ENCODE measurements around the gene MORN5. TPM values are rescaled to one million over a fixed set of nuclear protein-coding genes. Genes with fewer than 3 reads are reported as not detected.

The MORN5 gene
- total and polyA plus RNA-seq, 2 experiments from 2014 or later = not detected

- peak overlapping the region; percentile 52; the same call in 1 of the 2 replicates for H2AFZ ChIP-seq
- H3K36me3 ChIP-seq (ENCODE audit: insufficient read depth) = no peaks in the 10 kb centered on the region
- H3F3A ChIP-seq (replicated peaks; ENCODE audit: low read depth) = peaks cover 3% of the 10 kb centered on the region; the same call in 1 of the 2 replicates
- H3K27ac ChIP-seq (ENCODE audit: low read depth) = no peak overlapping the region
- H3K4me1 Mint-ChIP-seq = peaks cover 10% of the 10 kb centered on the region
- ATAC-seq = no peak
- H3K79me2 ChIP-seq (replicated peaks; ENCODE audit: insufficient read depth) = no peaks in the 10 kb centered on the region
- H3K4me3 ChIP-seq = no peak overlapping the region
- peak overlapping the region; percentile 60 for H3K4me2 ChIP-seq
- H3K27me3 ChIP-seq (ENCODE audit: insufficient read depth) = peaks cover 66% of the 10 kb centered on the region
- H3K36me3 Mint-ChIP-seq (ENCODE audit: low read depth) = no peaks in the 10 kb centered on the region
- H3K9me3 Mint-ChIP-seq = no peaks in the 10 kb centered on the region
- DNase-seq (ENCODE audit: low spot score) = no peak
- H3K4me1 ChIP-seq (ENCODE audit: insufficient read depth) = peaks cover 8% of the 10 kb centered on the region
- no peaks in the 10 kb centered on the region for H3K9me2 ChIP-seq (ENCODE audit: insufficient read depth)
- peaks cover 9% of the 10 kb centered on the region for H3K27me3 Mint-ChIP-seq (ENCODE audit: insufficient read depth, low read depth, poor library complexity)
- H3K4me3 Mint-ChIP-seq = no peak overlapping the region
- H4K20me1 ChIP-seq (replicated peaks; ENCODE audit: insufficient read depth) = no peaks in the 10 kb centered on the region; the same call in 1 of the 2 replicates
- TF ChIP-seq NANOG (IDR thresholded peaks at IDR 0.05; ENCODE audit: borderline replicate concordance) (no peak), EZH2 (IDR thresholded peaks at IDR 0.05; ENCODE audit: low read depth, unreplicated experiment) (no peak), ZNF114 (CRISPR knock-in tag; IDR thresholded peaks at IDR 0.05) (no peak), JUNB (IDR thresholded peaks at IDR 0.05; ENCODE audit: unreplicated experiment) (no peak), ZNF331 (CRISPR knock-in tag; IDR thresholded peaks at IDR 0.05; ENCODE audit: low read depth) (no peak), CREB1 (CRISPR knock-in tag; IDR thresholded peaks at IDR 0.05; ENCODE audit: low read depth) (no peak), ZNF462 (CRISPR knock-in tag; IDR thresholded peaks at IDR 0.05) (no peak), POLR2AphosphoS5 (IDR thresholded peaks at IDR 0.05; ENCODE audit: low read depth) (no peak), EZH2phosphoT487 (IDR thresholded peaks at IDR 0.05; ENCODE audit: unreplicated experiment) (no peak), CTCF (conservative IDR thresholded peaks at IDR 0.05; ENCODE audit: low read depth in 2 of 2) (no peak), STAT1 (IDR thresholded peaks at IDR 0.05; ENCODE audit: unreplicated experiment) (no peak), REST (IDR thresholded peaks at IDR 0.05; ENCODE audit: unreplicated experiment) (no peak)
- TF ChIP-seq, protein P1, sequence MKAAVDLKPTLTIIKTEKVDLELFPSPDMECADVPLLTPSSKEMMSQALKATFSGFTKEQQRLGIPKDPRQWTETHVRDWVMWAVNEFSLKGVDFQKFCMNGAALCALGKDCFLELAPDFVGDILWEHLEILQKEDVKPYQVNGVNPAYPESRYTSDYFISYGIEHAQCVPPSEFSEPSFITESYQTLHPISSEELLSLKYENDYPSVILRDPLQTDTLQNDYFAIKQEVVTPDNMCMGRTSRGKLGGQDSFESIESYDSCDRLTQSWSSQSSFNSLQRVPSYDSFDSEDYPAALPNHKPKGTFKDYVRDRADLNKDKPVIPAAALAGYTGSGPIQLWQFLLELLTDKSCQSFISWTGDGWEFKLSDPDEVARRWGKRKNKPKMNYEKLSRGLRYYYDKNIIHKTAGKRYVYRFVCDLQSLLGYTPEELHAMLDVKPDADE (IDR thresholded peaks at IDR 0.05) = no peak
- no peak overlapping the region for H3K27ac Mint-ChIP-seq
Measured at GRCh38 chr9:122232796-122233306, 73.1 kb downstream of the MORN5 start.
